NCI-H2029 (cell line): Measurements from ENCODE around the gene PFN4.
"Not testable (repeated sequence)": the region's sequence is repeated elsewhere in the genome, so short reads cannot be mapped to it uniquely, and the experiment has no call there.

ENCODE experiments used
- DNase-seq: peaks from one replicate; lab custom pipeline; 2025; lab: John Stamatoyannopoulos, UW

The PFN4 gene

GRCh38 chr2:24111407-24111901, 11.7 kb downstream of the PFN4 start:
- DNase-seq: no peak

GRCh38 chr2:24110660-24111303, 12.4 kb downstream of the PFN4 start:
- no peak for DNase-seq

GRCh38 chr2:24109431-24109830, 13.7 kb downstream of the PFN4 start:
- not testable (repeated sequence) for DNase-seq

GRCh38 chr2:24107336-24107735, 15.8 kb downstream of the PFN4 start:
- no peak for DNase-seq

GRCh38 chr2:24106786-24107185, 16.3 kb downstream of the PFN4 start:
- no peak for DNase-seq

- no peak for DNase-seq
These were observed 17.3 kb downstream of the PFN4 start for GRCh38 chr2:24105816-24106215.

GRCh38 chr2:24104906-24105305, 18.2 kb downstream of the PFN4 start:
- DNase-seq: no peak

GRCh38 chr2:24104110-24104650, 19.0 kb downstream of the PFN4 start:
- no peak for DNase-seq

GRCh38 chr2:24102677-24103076, 20.5 kb downstream of the PFN4 start:
- no peak for DNase-seq

- DNase-seq: no peak
These were observed 21.1 kb downstream of the PFN4 start for GRCh38 chr2:24101992-24102391.

GRCh38 chr2:24100732-24101131, 22.4 kb downstream of the PFN4 start:
- DNase-seq: not testable (repeated sequence)

GRCh38 chr2:24095171-24095677, 27.9 kb downstream of the PFN4 start:
- DNase-seq: not testable (repeated sequence)

- not testable (repeated sequence) for DNase-seq
These were observed 29.9 kb downstream of the PFN4 start for GRCh38 chr2:24093270-24093669.

GRCh38 chr2:24088821-24089359, 34.2 kb downstream of the PFN4 start:
- DNase-seq: no peak

GRCh38 chr2:24087032-24087431, 36.1 kb downstream of the PFN4 start:
- DNase-seq: no peak

GRCh38 chr2:24086241-24086640, 36.9 kb downstream of the PFN4 start:
- no peak for DNase-seq

GRCh38 chr2:24085200-24085489, 38.0 kb downstream of the PFN4 start:
- no peak for DNase-seq

- DNase-seq: peak; percentile 59
These were observed 38.5 kb downstream of the PFN4 start, which contains the start of gene TP53I3 for GRCh38 chr2:24084386-24085199. Gene TP53I3, minus strand, starts transcription at chr2:24084834. Its CDS starts 508 bp downstream, at chr2:24084326.

- DNase-seq: peak; percentile 58
These were observed 39.4 kb downstream of the PFN4 start for GRCh38 chr2:24083567-24084385.

- no peak for DNase-seq
These were observed 40.2 kb downstream of the PFN4 start for GRCh38 chr2:24082787-24083566.

GRCh38 chr2:24080701-24081100, 42.4 kb downstream of the PFN4 start:
- DNase-seq: peak; percentile 52
